Measurements from ENCODE around the gene INTS3.
A peak's percentile ranks its signal among the peaks of the same experiment; 100 is the strongest.

INTS3 gene

GRCh38 chr1:153790313-153790965 is 62.6 kb downstream of the INTS3 start:
- Histone ChIP-seq H3K4me3 (ENCODE audit: low read length) (no peak overlapping the region), H3K36me3 (ENCODE audit: control insufficient read depth, insufficient read depth, low read length) (no peaks in the 10 kb centered on the region), H3K9me3 (ENCODE audit: control insufficient read depth, low read length) (no peaks in the 10 kb centered on the region), H3K4me1 (ENCODE audit: control insufficient read depth, insufficient read depth, low read length) (peaks cover 11% of the 10 kb centered on the region), H3K9ac (ENCODE audit: low read length) (peak overlapping the region; percentile 61), H3K27me3 (ENCODE audit: control insufficient read depth, insufficient read depth, low read length) (no peaks in the 10 kb centered on the region)

GRCh38 chr1:153790966-153791647 is 63.3 kb downstream of the INTS3 start:
- no peaks in the 10 kb centered on the region for H3K27me3 ChIP-seq (ENCODE audit: control insufficient read depth, insufficient read depth, low read length)
- no peaks in the 10 kb centered on the region for H3K36me3 ChIP-seq (ENCODE audit: control insufficient read depth, insufficient read depth, low read length)
- H3K9ac ChIP-seq (ENCODE audit: low read length), result no peak overlapping the region
- H3K9me3 ChIP-seq (ENCODE audit: control insufficient read depth, low read length), result no peaks in the 10 kb centered on the region
- H3K4me1 ChIP-seq (ENCODE audit: control insufficient read depth, insufficient read depth, low read length), result peaks cover 11% of the 10 kb centered on the region
- no peak overlapping the region for H3K4me3 ChIP-seq (ENCODE audit: low read length)

DNA sequence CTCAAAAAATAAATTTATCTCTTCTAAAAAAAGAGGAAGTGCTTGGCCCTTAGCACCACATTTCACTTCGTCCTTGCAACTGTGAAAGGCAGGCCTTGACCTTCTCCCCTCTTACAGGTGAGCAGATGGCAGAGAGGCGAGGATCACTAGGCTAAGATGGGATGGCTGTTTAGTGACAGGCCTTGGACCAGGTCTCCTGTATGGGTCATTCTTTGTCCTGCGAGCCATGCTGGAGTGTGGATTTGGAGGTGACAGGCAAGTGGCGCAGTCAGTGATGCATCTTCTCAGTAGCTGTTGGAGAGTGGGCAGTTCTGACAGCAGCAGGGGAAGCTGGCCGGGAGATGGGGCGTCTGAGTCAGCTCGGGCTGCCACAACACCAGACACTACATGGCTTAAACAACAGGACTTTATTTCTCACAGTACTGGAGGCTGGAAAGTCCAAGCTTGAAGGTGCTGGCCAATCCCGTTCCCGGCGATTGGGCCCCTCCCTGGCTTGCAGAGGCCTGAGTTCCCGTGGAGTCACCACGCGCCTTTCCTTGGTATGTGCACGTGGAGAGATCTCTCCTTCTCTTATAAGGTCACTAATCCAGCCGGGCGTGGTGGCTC is 63.9 kb downstream of the INTS3 start:
- no peaks in the 10 kb centered on the region for H3K9me3 ChIP-seq (ENCODE audit: control insufficient read depth, low read length)
- H3K9ac ChIP-seq (ENCODE audit: low read length), result no peak overlapping the region
- no peaks in the 10 kb centered on the region for H3K27me3 ChIP-seq (ENCODE audit: control insufficient read depth, insufficient read depth, low read length)
- H3K36me3 ChIP-seq (ENCODE audit: control insufficient read depth, insufficient read depth, low read length), result no peaks in the 10 kb centered on the region
- H3K4me1 ChIP-seq (ENCODE audit: control insufficient read depth, insufficient read depth, low read length), result peaks cover 11% of the 10 kb centered on the region
- H3K4me3 ChIP-seq (ENCODE audit: low read length), result no peak overlapping the region

DNA sequence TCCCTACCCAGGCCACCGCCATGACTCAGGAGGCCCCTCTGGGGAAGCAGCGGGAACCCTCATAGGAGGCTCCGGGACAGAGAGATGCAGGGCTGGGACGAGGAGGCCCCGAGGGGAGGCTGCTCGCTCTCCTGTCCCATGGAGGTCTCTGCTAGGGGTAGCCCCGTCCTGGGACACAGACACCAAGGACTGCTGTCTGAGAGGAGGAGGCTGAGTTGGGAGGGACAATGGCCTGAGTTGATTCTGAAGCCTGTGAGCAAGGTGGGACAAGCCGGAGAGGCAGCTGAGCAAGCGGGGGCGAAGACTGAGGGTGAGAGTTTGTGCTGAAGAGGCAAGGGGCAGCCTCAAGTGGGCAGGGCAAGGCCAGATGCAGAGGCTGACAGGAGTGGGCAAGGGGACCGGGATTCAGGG is 64.8 kb downstream of the INTS3 start:
- Histone ChIP-seq H3K9ac (ENCODE audit: low read length) (no peak overlapping the region), H3K4me3 (ENCODE audit: low read length) (no peak overlapping the region), H3K27me3 (ENCODE audit: control insufficient read depth, insufficient read depth, low read length) (no peaks in the 10 kb centered on the region), H3K36me3 (ENCODE audit: control insufficient read depth, insufficient read depth, low read length) (no peaks in the 10 kb centered on the region), H3K4me1 (ENCODE audit: control insufficient read depth, insufficient read depth, low read length) (peaks cover 11% of the 10 kb centered on the region), H3K9me3 (ENCODE audit: control insufficient read depth, low read length) (no peaks in the 10 kb centered on the region)

DNA sequence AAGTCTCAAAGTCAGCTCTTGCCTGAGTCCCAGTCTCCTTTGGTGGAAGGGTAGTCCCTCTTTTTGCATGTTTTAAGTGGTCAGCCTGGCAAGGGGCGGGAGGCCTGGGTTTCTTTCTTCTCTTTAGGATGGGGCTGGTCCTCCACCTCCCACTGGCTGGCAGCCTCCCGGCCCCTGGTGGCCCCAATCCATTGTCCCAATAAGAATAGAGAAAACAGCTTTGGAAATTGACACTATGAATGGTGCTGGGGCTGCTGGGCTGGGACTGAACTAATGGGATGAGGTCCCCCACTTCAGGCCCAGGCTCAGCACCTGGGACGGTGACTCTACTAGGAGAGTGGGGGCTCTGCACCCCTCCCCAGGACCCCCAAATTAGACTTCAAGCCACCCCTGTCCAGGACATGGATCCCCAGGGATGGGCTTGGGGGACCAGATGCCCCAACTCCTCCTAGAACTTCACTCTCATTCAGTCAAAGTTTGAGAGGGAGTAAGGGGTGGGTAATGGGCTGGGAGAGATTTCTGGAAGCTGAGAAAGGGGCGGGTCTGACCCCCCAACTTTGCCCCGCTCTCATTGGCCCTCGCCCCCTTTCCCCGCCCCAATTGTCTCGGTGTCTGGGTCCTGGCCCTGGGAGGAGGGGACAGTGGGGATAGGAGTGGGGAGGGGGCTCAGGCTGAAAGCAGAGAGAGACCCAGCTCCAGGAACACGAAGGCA is 65.6 kb downstream of the INTS3 start:
- H3K4me1 ChIP-seq (ENCODE audit: control insufficient read depth, insufficient read depth, low read length), result peaks cover 11% of the 10 kb centered on the region
- no peak overlapping the region for H3K4me3 ChIP-seq (ENCODE audit: low read length)
- no peak overlapping the region for H3K9ac ChIP-seq (ENCODE audit: low read length)
- H3K27me3 ChIP-seq (ENCODE audit: control insufficient read depth, insufficient read depth, low read length), result no peaks in the 10 kb centered on the region
- H3K36me3 ChIP-seq (ENCODE audit: control insufficient read depth, insufficient read depth, low read length), result no peaks in the 10 kb centered on the region
- no peaks in the 10 kb centered on the region for H3K9me3 ChIP-seq (ENCODE audit: control insufficient read depth, low read length)

DNA sequence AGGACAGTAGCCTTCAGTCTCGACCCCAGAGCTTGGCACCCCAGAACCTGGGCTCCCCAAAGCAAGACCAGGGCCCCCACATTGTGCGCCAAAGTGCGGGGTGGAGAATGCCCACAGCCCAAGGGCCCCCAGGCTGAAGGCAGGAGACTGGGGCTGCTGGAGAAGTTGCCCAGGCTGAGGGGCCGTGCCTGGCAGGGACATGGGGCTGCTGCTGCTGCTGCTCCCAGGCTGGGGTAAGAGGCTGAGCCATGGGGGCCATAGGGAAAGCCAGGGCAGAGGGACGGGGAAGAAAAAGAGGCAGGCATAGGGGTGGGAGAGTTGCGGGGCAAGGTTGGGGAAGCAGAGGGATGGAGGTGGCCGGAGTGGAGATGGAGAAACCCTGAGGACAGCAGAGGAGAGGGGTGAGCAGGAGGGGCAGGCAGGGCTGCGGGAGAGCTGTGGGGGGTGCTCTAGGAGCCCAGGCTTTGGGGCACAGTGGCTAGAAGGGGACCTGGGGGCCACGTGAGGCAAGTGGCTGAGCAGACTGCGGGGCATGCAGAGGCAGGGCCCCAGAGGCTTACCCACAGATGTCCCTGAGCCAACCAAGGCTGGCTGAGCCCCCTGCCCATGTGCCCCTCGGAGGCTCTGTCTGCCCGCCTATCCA is 66.2 kb downstream of the INTS3 start:
- H3K9ac ChIP-seq (ENCODE audit: low read length), result no peak overlapping the region
- no peak overlapping the region for H3K4me3 ChIP-seq (ENCODE audit: low read length)
- no peaks in the 10 kb centered on the region for H3K9me3 ChIP-seq (ENCODE audit: control insufficient read depth, low read length)
- H3K4me1 ChIP-seq (ENCODE audit: control insufficient read depth, insufficient read depth, low read length), result peaks cover 11% of the 10 kb centered on the region
- no peaks in the 10 kb centered on the region for H3K27me3 ChIP-seq (ENCODE audit: control insufficient read depth, insufficient read depth, low read length)
- H3K36me3 ChIP-seq (ENCODE audit: control insufficient read depth, insufficient read depth, low read length), result no peaks in the 10 kb centered on the region

- Histone ChIP-seq H3K9me3 (ENCODE audit: control insufficient read depth, low read length) (no peaks in the 10 kb centered on the region), H3K36me3 (ENCODE audit: control insufficient read depth, insufficient read depth, low read length) (no peaks in the 10 kb centered on the region), H3K4me1 (ENCODE audit: control insufficient read depth, insufficient read depth, low read length) (peaks cover 11% of the 10 kb centered on the region), H3K4me3 (ENCODE audit: low read length) (no peak overlapping the region), H3K9ac (ENCODE audit: low read length) (no peak overlapping the region), H3K27me3 (ENCODE audit: control insufficient read depth, insufficient read depth, low read length) (no peaks in the 10 kb centered on the region)
These were observed 66.9 kb downstream of the INTS3 start for GRCh38 chr1:153794624-153795329.

GRCh38 chr1:153795330-153795837 is 67.5 kb downstream of the INTS3 start:
- no peaks in the 10 kb centered on the region for H3K27me3 ChIP-seq (ENCODE audit: control insufficient read depth, insufficient read depth, low read length)
- H3K36me3 ChIP-seq (ENCODE audit: control insufficient read depth, insufficient read depth, low read length), result no peaks in the 10 kb centered on the region
- H3K9me3 ChIP-seq (ENCODE audit: control insufficient read depth, low read length), result no peaks in the 10 kb centered on the region
- no peak overlapping the region for H3K9ac ChIP-seq (ENCODE audit: low read length)
- H3K4me1 ChIP-seq (ENCODE audit: control insufficient read depth, insufficient read depth, low read length), result peaks cover 5% of the 10 kb centered on the region
- no peak overlapping the region for H3K4me3 ChIP-seq (ENCODE audit: low read length)

DNA sequence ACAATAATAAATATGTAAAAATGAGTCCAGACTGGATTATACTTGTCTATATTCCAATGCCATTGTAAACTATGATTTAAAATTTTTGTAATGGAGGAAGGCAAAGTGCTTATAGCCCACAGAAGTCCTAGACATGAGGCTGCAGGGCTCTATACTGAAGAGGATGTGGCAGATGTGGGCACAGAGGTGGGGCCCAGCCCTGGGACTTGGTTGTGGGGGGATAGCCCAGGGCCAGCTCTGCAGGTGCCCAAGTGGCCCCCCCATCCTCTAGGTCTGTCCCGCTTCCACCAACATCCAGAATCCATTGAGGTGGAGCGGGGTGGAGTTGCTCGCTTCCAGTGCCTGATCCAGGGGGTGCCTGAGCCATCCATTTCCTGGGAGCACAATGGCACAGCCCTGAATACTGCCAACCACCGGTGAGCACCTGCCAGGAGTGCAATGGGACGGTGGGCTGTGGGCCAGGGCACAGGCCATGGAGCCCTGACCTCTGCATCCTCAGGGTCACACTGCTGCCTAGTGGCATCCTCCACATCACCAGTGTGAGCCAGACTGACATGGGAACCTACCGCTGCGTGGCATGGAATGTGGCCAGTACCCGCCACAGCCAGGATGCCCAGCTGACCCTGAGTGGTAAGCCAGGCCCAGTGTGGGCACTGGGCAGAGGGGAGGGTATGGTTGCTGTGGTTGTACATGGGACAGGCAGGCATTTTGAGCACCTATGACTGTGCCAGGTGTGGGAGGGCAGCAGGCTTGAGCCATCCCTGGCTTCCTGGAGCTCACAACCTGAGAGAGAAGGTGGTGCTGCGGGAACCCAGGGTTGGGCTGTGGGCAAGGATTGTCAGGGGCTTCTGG is 68.3 kb downstream of the INTS3 start:
- Histone ChIP-seq H3K27me3 (ENCODE audit: control insufficient read depth, insufficient read depth, low read length) (no peaks in the 10 kb centered on the region), H3K4me1 (ENCODE audit: control insufficient read depth, insufficient read depth, low read length) (peaks cover 4% of the 10 kb centered on the region), H3K4me3 (ENCODE audit: low read length) (no peak overlapping the region), H3K9ac (ENCODE audit: low read length) (no peak overlapping the region), H3K9me3 (ENCODE audit: control insufficient read depth, low read length) (no peaks in the 10 kb centered on the region), H3K36me3 (ENCODE audit: control insufficient read depth, insufficient read depth, low read length) (no peaks in the 10 kb centered on the region)

GRCh38 chr1:153796786-153797659 is 69.2 kb downstream of the INTS3 start:
- no peak overlapping the region for H3K4me3 ChIP-seq (ENCODE audit: low read length)
- no peak overlapping the region for H3K9ac ChIP-seq (ENCODE audit: low read length)
- H3K27me3 ChIP-seq (ENCODE audit: control insufficient read depth, insufficient read depth, low read length), result no peaks in the 10 kb centered on the region
- no peaks in the 10 kb centered on the region for H3K4me1 ChIP-seq (ENCODE audit: control insufficient read depth, insufficient read depth, low read length)
- no peaks in the 10 kb centered on the region for H3K9me3 ChIP-seq (ENCODE audit: control insufficient read depth, low read length)
- H3K36me3 ChIP-seq (ENCODE audit: control insufficient read depth, insufficient read depth, low read length), result no peaks in the 10 kb centered on the region

Data from mucosa of stomach (tissue), 1 donor.